OCI-LY7 (cell line): ENCODE results near the gene RASAL2. TPM values are rescaled to one million over a fixed set of nuclear protein-coding genes. Genes with fewer than 3 reads are reported as not detected.

Experiments
- BruUV-seq: library from RNA; stranded (reverse); fragments of 400-500 nt; replicated peaks from 2 replicates; lab custom pipeline; 2021; lab: Mats Ljungman, UMichigan
- CTCF ChIA-PET: fragments of 300-600 bp; sonication (Branson Sonifier 250); formaldehyde crosslinking; loops from one replicate; lab custom pipeline; 2022; ENCODE audit warnings: antibody characterized with exemption; ENCODE audit not compliant: unreplicated experiment; lab: Charles Lee
- POLR2A ChIA-PET: fragments of 300-600 bp; sonication (Branson Sonifier 250); formaldehyde crosslinking; loops from one replicate; lab custom pipeline; 2022; ENCODE audit warnings: antibody characterized with exemption; lab: Charles Lee
- DNase-seq: peaks from one replicate; pipeline ENCODE4 v3.0.0-alpha.2; 2015; ENCODE audit warnings: low spot score
- H2AFZ ChIP-seq: fragments of 200-600 bp; sonication (generic), shearing (Covaris generic); 2 replicates; pipeline ENCODE4 v1.6.1; 2014; ENCODE audit warnings: mild to moderate bottlenecking, antibody characterized with exemption, low read length, moderate library complexity
- H3K27ac ChIP-seq: fragments of 200-600 bp; sonication (generic); 2 replicates; pipeline ENCODE4 v1.5.1; 2014; ENCODE audit warnings: mixed run types, low read depth, mild to moderate bottlenecking, moderate library complexity, low read length, inconsistent platforms; ENCODE audit not compliant: poor library complexity, severe bottlenecking
- H3K36me3 ChIP-seq: fragments of 200-600 bp; sonication (generic); 2 replicates; pipeline ENCODE4 v1.6.1; 2014; ENCODE audit warnings: mild to moderate bottlenecking, antibody characterized with exemption, low read length, moderate library complexity, mixed read lengths; ENCODE audit not compliant: insufficient read depth
- H3K4me1 ChIP-seq: fragments of 200-600 bp; sonication (generic); 2 replicates; pipeline ENCODE4 v1.5.1; 2014; ENCODE audit warnings: mild to moderate bottlenecking, low read length; ENCODE audit not compliant: insufficient read depth, poor library complexity, severe bottlenecking
- H3K4me2 ChIP-seq: fragments of 200-600 bp; sonication (generic); 2 replicates; pipeline ENCODE4 v1.6.1; 2014; ENCODE audit warnings: mild to moderate bottlenecking, low read length
- H3K4me3 ChIP-seq: fragments of 200-600 bp; sonication (generic); 2 replicates; pipeline ENCODE4 v1.5.1; 2014; ENCODE audit warnings: mild to moderate bottlenecking, low read depth, low read length; ENCODE audit not compliant: poor library complexity, severe bottlenecking
- H3K79me2 ChIP-seq: fragments of 200-600 bp; sonication (generic); 2 replicates; pipeline ENCODE4 v1.6.1; 2016; ENCODE audit warnings: low read depth, mild to moderate bottlenecking, low read length, moderate library complexity, mixed read lengths; ENCODE audit not compliant: insufficient read depth
- H3K9me2 ChIP-seq: fragments of 200-600 bp; sonication (generic); 2 replicates; pipeline ENCODE4 v1.6.1; 2016; ENCODE audit warnings: mild to moderate bottlenecking, low read length, mixed read lengths; ENCODE audit not compliant: insufficient read depth
- H3K9me3 ChIP-seq: fragments of 200-600 bp; sonication (generic); 2 replicates; pipeline ENCODE4 v1.6.1; 2014; ENCODE audit warnings: mild to moderate bottlenecking, mixed run types, low read length, mixed read lengths
- H4K20me1 ChIP-seq: fragments of 200-600 bp; sonication (generic); 2 replicates; pipeline ENCODE4 v1.6.1; 2014; ENCODE audit warnings: mild to moderate bottlenecking, antibody characterized with exemption, low read length, moderate library complexity, mixed read lengths; ENCODE audit not compliant: insufficient read depth
- EZH2phosphoT487 ChIP-seq: fragments of 200-600 bp; sonication (generic); IDR thresholded peaks from 2 replicates; pipeline ENCODE4 v1.6.1; 2018; ENCODE audit warnings: low read depth, borderline replicate concordance, mild to moderate bottlenecking, mixed run types, antibody characterized with exemption, low read length, moderate library complexity, mixed read lengths
- intact Hi-C: fragments of 100-400 bp; cut with micrococcal nuclease; formaldehyde crosslinking; loops from one replicate; pipeline ENCODE4 v1.10.0; 2022; ENCODE audit not compliant: unreplicated experiment
- total RNA-seq, 2 experiments: library from RNA; depleted of rRNA in 1 of 2; stranded (reverse); fragments of >200 nt in 1 of 2; shearing (Covaris generic) in 1 of 2; gene quantifications; 2 replicates each; pipeline ENCODE4 v1.2.3, GENCODE V29; 2014 to 2022
- TF ChIP-seq, protein P1 (sequence below): fragments of 200-600 bp; sonication (generic); conservative IDR thresholded peaks from 2 replicates; pipeline ENCODE4 v1.5.1; 2014; ENCODE audit warnings: mild to moderate bottlenecking, antibody characterized with exemption, low read length, moderate library complexity, mixed read lengths

Gene RASAL2
- total RNA-seq, 2 experiments from 2014 or later: 0.09 to 0.27 TPM

DNA sequence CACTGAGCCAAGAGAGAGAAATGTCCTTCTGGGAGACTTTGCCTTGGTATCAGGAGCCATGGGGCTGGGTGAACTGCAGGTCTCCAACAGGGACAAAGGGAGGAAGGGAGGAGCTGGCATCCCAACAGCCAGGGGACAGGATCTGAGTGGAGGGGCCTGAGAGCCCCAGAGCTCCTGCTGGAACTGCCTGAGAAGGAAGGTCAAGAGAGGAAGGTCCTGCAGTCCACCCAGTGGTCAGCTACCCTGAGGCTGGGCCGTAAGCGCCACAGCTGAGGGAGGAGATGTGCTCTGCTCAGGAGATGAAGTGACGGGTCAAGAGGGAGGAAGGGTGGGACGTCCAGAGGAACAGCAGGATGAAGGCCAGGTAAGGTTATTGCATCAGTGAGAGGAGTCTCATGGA, 410.4 kb downstream of the RASAL2 start:
- intact Hi-C loops: no loop called here
- CTCF ChIA-PET: no interaction called here
- H3K4me1 ChIP-seq: no peaks in the 10 kb centered on the region

DNA sequence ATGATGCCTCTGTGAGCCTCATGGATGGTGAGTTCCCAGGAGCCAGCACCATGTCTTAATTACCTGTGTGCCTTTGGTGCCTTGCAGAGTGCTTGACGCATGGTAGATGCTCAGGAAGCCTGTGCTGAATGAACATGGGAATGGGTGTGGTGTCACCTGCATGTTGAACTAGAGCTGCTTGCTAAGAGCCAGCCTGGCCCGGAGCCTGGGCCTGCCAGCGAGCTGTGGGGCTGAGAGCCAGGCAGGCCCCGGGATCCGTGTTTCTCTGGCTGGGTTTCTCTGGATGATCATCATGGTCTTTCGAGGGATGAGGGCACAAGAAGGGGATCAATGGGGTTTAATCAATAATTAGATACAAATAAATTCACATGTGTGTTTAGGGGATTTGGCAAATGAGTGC, 412.3 kb downstream of the RASAL2 start:
- no peak overlapping the region for H3K4me3 ChIP-seq
- no peak for TF ChIP-seq EZH2phosphoT487
- TF ChIP-seq, protein P1, sequence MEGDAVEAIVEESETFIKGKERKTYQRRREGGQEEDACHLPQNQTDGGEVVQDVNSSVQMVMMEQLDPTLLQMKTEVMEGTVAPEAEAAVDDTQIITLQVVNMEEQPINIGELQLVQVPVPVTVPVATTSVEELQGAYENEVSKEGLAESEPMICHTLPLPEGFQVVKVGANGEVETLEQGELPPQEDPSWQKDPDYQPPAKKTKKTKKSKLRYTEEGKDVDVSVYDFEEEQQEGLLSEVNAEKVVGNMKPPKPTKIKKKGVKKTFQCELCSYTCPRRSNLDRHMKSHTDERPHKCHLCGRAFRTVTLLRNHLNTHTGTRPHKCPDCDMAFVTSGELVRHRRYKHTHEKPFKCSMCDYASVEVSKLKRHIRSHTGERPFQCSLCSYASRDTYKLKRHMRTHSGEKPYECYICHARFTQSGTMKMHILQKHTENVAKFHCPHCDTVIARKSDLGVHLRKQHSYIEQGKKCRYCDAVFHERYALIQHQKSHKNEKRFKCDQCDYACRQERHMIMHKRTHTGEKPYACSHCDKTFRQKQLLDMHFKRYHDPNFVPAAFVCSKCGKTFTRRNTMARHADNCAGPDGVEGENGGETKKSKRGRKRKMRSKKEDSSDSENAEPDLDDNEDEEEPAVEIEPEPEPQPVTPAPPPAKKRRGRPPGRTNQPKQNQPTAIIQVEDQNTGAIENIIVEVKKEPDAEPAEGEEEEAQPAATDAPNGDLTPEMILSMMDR: no peak
- H3K9me2 ChIP-seq: no peaks in the 10 kb centered on the region
- intact Hi-C loops: no loop called here
- BruUV-seq: no TSS peak
- no peaks in the 10 kb centered on the region for H3K4me1 ChIP-seq
- H4K20me1 ChIP-seq: no peaks in the 10 kb centered on the region
- H3K36me3 ChIP-seq: no peaks in the 10 kb centered on the region
- no peak for DNase-seq
- no peaks in the 10 kb centered on the region for H3K9me3 ChIP-seq
- ChIA-PET CTCF (interaction anchor here (1.2 kb wide), 1 partner anchor 12 kb away, joined by 3 read pairs; no protein-coding TSS in a partner anchor), POLR2A (no interaction called here)
- H3K79me2 ChIP-seq: no peaks in the 10 kb centered on the region
- H3K27ac ChIP-seq: no peak overlapping the region
- no peak overlapping the region for H2AFZ ChIP-seq
- no peak overlapping the region for H3K4me2 ChIP-seq

More for the DNA sequence above, 410.4 kb downstream of the RASAL2 start:
- Histone ChIP-seq H3K79me2 (no peaks in the 10 kb centered on the region), H3K27ac (no peak overlapping the region), H3K4me2 (no peak overlapping the region), H2AFZ (no peak overlapping the region), H3K9me2 (no peaks in the 10 kb centered on the region), H3K4me3 (no peak overlapping the region), H3K9me3 (no peaks in the 10 kb centered on the region), H4K20me1 (no peaks in the 10 kb centered on the region), H3K36me3 (no peaks in the 10 kb centered on the region)
- BruUV-seq: no TSS peak
- TF ChIP-seq, protein P1: no peak
- no peak for TF ChIP-seq EZH2phosphoT487
- POLR2A ChIA-PET: interaction anchor here (0.7 kb wide), 2 partner anchors 65 to 74 kb away, joined by 3 read pairs; no protein-coding TSS in a partner anchor
- no peak for DNase-seq

DNA sequence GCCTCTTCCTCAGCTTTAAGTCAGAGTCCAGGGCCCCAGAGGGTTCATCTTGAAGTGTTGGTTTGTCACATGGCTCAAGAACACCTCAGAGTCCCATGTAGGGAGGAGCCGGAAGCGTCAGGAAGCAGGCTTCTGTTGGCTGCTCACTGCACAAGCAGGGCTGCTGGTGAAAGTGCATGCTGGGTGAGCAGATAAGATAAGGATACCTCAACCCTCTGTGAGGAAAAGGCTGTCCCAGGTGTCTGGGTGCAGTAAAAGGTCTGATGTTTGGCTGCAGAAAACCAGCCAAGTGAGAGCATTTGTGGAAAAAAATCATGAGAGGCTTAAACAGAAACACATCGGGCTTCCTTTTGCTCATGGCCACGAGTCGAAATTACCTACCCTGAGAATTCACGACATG, 412.8 kb downstream of the RASAL2 start:
- Histone ChIP-seq H3K4me2 (no peak overlapping the region), H3K4me3 (no peak overlapping the region), H3K9me2 (no peaks in the 10 kb centered on the region), H3K27ac (no peak overlapping the region), H4K20me1 (no peaks in the 10 kb centered on the region), H3K4me1 (no peaks in the 10 kb centered on the region), H2AFZ (no peak overlapping the region), H3K36me3 (no peaks in the 10 kb centered on the region), H3K79me2 (no peaks in the 10 kb centered on the region), H3K9me3 (no peaks in the 10 kb centered on the region)
- no peak for TF ChIP-seq EZH2phosphoT487
- ChIA-PET POLR2A (no interaction called here), CTCF (interaction anchor here (1.2 kb wide), 1 partner anchor 12 kb away, joined by 3 read pairs; no protein-coding TSS in a partner anchor)
- intact Hi-C loops: no loop called here
- BruUV-seq: no TSS peak
- DNase-seq: no peak
